Esophagus muscularis mucosa (tissue), 4 donors: Measurements from ENCODE around the gene MLN. TPM values are rescaled to one million over a fixed set of nuclear protein-coding genes. Genes with fewer than 3 reads are reported as not detected.

ENCODE experiments used
- DNase-seq: peaks from one replicate; pipeline ENCODE4 v3.0.0-alpha.2; 2017; ENCODE audit errors: extremely low spot score
- H3K27ac ChIP-seq, 4 donors: fragments of 200-600 bp; sonication (generic); replicated peaks in 1 of 4; 1 replicate in 3 of 4; 2 replicates in 1 of 4; pipeline ENCODE4 v1.5.1; 2016 to 2019; ENCODE audit warnings: mild to moderate bottlenecking in 1 of 4
- H3K27me3 ChIP-seq, 4 donors: fragments of 200-600 bp; sonication (generic); one replicate each; pipeline versions ENCODE4 v1.5.1 to v1.6.0; 2016 to 2019
- H3K36me3 ChIP-seq, 4 donors: fragments of 200-600 bp; sonication (generic); one replicate each; pipeline ENCODE4 v1.5.1; 2016 to 2019
- H3K4me1 ChIP-seq, 4 donors: fragments of 200-600 bp; sonication (generic); one replicate each; pipeline ENCODE4 v1.5.1; 2016 to 2019
- H3K4me3 ChIP-seq, 4 donors: fragments of 200-600 bp; sonication (generic); 1 replicate in 2 of 4; 2 replicates in 2 of 4; pipeline ENCODE4 v1.5.1; 2016 to 2019; ENCODE audit warnings: mild to moderate bottlenecking in 4 of 4, moderate library complexity in 1 of 4
- H3K9me3 ChIP-seq, 4 donors: fragments of 200-600 bp; sonication (generic); 1 replicate in 3 of 4; 2 replicates in 1 of 4; pipeline ENCODE4 v1.5.1; 2016 to 2019
- EP300 ChIP-seq: sonication (generic); formaldehyde crosslinking; IDR thresholded peaks from one replicate; pipeline ENCODE4 v1.6.1; 2017; ENCODE audit warnings: antibody characterized with exemption
- POLR2A ChIP-seq: fragments of 450-650 bp; IDR thresholded peaks from one replicate; pipeline ENCODE4 v1.6.1; 2017; ENCODE audit warnings: antibody characterized with exemption, moderate library complexity, mild to moderate bottlenecking, low read depth
- POLR2AphosphoS5 ChIP-seq, 2 donors: sonication (generic); formaldehyde crosslinking; IDR thresholded peaks; one replicate each; pipeline ENCODE4 v1.6.1; 2017; ENCODE audit warnings: antibody characterized with exemption in 2 of 2
- WGBS: methylation state at CpG from one replicate; pipeline ENCODE4 v1.1.5; 2018; 5-methylcytosine and 5-hydroxymethylcytosine counted together
- intact Hi-C: fragments of 100-400 bp; cut with DNase I; formaldehyde crosslinking; loops from one replicate; pipeline ENCODE4 v1.15.1; 2023
- total RNA-seq, 4 donors: library from RNA; depleted of rRNA; stranded (reverse); fragments of >200 nt; gene quantifications; one replicate each; pipeline versions ENCODE4 v1.1.0 to v1.2.1, GENCODE V29; 2016
- TF ChIP-seq, protein P1 (sequence below), 3 experiments: fragments of 200-600 bp in 2 of 3; fragments of 450-650 bp in 1 of 3; sonication (generic) in 2 of 3; IDR thresholded peaks; one replicate each; pipeline ENCODE4 v1.5.1; 2017 to 2019; ENCODE audit warnings: antibody characterized with exemption in 3 of 3, mild to moderate bottlenecking in 2 of 3, moderate library complexity in 1 of 3

MLN gene
- total RNA-seq, 4 donors from 2014 or later, result not detected

DNA sequence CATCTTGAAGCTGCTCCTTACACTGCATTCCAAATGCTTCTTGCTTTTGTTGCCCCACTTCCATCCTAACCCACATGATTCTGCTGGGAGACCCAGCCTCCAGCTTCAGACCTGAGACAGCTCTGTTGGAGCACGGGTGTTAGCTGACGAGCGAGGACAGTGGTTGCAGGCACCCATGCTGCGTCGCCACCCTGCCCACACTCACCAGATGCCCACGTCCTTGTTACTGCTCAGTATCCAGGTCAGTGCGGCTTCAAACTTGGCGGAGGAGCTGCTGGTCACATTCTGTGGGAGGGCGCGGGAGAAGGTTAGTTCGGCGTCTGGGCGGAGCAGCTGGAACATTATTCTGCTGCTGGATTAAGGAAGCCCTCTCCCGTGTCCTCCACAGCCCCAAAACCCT is 23.9 kb downstream of the MLN start:
- no peaks in the 10 kb centered on the region for H3K27me3 ChIP-seq
- H3K27ac ChIP-seq, result no peak overlapping the region
- 86% methylated on average over 14 of the region's 14 CpGs for WGBS
- H3K4me1 ChIP-seq, result peaks cover 23 to 37% (median 27%) of the 10 kb centered on the region in 4 donors
- intact Hi-C loops, result no loop called here
- DNase-seq, result no peak
- H3K4me3 ChIP-seq, result no peak overlapping the region
- no peaks in the 10 kb centered on the region for H3K9me3 ChIP-seq
- no peak for TF ChIP-seq POLR2A
- no peak for TF ChIP-seq POLR2AphosphoS5 (IDR thresholded peaks at IDR 0.05)
- TF ChIP-seq EP300, result no peak
- TF ChIP-seq, protein P1, sequence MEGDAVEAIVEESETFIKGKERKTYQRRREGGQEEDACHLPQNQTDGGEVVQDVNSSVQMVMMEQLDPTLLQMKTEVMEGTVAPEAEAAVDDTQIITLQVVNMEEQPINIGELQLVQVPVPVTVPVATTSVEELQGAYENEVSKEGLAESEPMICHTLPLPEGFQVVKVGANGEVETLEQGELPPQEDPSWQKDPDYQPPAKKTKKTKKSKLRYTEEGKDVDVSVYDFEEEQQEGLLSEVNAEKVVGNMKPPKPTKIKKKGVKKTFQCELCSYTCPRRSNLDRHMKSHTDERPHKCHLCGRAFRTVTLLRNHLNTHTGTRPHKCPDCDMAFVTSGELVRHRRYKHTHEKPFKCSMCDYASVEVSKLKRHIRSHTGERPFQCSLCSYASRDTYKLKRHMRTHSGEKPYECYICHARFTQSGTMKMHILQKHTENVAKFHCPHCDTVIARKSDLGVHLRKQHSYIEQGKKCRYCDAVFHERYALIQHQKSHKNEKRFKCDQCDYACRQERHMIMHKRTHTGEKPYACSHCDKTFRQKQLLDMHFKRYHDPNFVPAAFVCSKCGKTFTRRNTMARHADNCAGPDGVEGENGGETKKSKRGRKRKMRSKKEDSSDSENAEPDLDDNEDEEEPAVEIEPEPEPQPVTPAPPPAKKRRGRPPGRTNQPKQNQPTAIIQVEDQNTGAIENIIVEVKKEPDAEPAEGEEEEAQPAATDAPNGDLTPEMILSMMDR (IDR thresholded peaks at IDR 0.05), result no peak
- peaks cover 83 to 100% (median 96%) of the 10 kb centered on the region in 4 donors for H3K36me3 ChIP-seq

DNA sequence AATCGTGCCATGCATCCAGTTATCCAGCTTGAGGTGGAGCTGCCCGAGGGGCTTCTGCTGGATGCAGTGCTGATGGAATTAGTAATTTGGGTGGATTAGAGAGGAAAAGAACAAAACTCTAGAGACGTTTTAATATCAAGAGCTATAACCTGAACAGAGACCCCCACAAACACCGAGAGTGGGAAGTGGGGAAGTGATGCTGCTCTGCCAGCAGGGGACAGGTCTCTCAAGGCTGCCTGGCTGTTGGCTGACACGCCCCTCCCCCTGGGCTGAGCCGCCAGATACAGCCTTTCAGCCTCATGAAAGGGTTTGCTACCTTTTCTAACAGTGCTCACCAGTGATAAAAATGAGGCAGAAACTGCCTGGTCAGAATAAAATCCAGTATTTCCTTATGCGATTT is 24.5 kb downstream of the MLN start:
- intact Hi-C loops, result no loop called here
- Histone ChIP-seq H3K36me3 (peaks cover 85 to 100% (median 96%) of the 10 kb centered on the region in 4 donors), H3K27me3 (no peaks in the 10 kb centered on the region), H3K4me1 (peaks cover 17 to 31% (median 21%) of the 10 kb centered on the region in 4 donors), H3K9me3 (no peaks in the 10 kb centered on the region), H3K27ac (no peak overlapping the region), H3K4me3 (no peak overlapping the region)
- 84% methylated on average over 7 of the region's 7 CpGs for WGBS
- DNase-seq, result no peak
- TF ChIP-seq POLR2AphosphoS5 (IDR thresholded peaks at IDR 0.05) (no peak), EP300 (no peak), POLR2A (no peak)

DNA sequence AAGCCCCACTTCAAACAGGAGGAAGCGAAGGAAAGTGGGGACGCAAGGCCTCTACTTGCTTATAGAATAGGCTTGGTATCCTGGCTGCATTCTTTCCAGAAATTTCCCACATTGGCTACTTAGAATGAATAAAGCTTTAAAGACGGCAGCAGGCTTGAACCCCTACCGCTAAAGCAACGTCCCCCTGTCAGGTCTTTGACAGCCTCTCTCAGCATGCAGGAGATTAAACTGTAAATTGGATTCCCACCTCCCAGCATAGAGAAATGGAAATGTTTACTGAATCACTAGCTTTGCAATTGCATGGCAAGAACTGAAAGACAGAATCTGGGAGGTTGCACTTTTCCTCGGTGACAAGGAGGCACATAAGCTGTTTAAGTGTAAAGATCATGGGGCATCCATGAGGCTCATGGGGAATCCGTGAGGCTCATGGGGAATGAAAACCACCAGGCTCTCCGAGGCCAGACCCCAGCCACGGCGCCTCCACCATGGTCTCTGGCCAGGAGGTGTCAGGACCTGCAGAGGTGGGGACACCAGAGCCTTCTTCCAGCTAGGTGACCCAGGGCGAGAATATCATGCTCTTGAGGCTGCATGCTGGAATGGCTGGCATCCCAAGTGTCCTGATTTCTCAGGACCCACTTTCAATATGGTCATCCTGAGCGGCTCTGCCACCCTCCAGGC is 25.2 kb downstream of the MLN start:
- H3K27ac ChIP-seq, result no peak overlapping the region
- peaks cover 81 to 100% (median 96%) of the 10 kb centered on the region in 4 donors for H3K36me3 ChIP-seq
- intact Hi-C loops, result no loop called here

DNA sequence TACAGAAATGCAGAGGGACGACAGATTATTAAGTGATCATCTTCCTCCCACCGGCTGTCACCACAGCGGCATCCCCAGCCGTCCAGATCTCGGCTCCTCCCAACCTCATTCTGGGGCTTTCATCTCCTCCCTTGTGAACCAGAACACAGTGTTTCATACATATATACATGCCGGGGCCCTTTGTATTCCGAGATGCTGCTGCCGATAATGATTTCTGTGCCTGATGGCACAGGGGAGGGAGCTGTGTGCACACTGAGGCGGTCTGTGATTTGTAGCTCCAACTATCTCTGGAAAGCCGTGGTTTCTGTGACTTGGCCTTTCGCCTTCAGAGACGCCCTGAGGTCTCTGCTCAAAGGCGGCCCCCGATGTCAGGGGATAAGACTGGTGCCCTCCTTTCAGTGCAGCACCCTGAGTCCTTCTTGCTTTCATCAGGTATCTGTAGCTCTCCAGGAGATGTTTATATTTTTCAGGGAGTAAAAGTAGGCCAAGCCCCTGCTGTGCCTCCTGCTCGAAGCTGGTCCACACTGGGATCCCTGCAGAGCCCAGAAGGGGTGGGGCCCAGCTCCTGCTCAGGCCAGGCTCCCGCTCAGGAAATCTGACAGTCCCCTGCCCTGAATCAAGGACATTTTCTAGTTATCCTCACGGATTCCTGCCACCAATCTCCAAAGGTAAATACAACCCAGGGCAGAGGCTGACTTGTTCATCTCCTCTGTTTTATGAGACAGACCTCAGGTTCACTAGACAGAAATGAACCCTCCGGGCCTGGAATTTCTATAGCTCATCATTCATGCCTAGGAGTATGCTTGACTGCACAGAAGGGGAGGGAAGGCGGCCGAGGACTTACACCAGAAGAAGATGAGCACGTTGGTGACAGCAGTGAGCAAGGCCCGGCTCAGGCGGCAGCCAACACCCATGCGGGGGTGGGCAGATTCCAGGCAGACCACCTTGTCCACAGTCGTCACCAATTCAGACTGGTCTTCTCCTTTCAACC is 26.1 kb downstream of the MLN start:
- WGBS, result 84% methylated on average over 20 of the region's 25 CpGs
- H3K36me3 ChIP-seq, result peaks cover 81 to 100% (median 96%) of the 10 kb centered on the region in 4 donors
- H3K9me3 ChIP-seq, result no peaks in the 10 kb centered on the region
- no peak overlapping the region for H3K27ac ChIP-seq
- no peaks in the 10 kb centered on the region for H3K27me3 ChIP-seq
- TF ChIP-seq POLR2AphosphoS5 (IDR thresholded peaks at IDR 0.05), result no peak
- TF ChIP-seq, protein P1 (IDR thresholded peaks at IDR 0.05), result no peak
- no peak for TF ChIP-seq POLR2A
- no peak for TF ChIP-seq EP300
- no peak overlapping the region for H3K4me3 ChIP-seq
- intact Hi-C loops, result no loop called here
- DNase-seq, result no peak
- H3K4me1 ChIP-seq, result peaks cover 19 to 28% (median 21%) of the 10 kb centered on the region in 4 donors

More for the DNA sequence above, 25.2 kb downstream of the MLN start:
- Histone ChIP-seq H3K9me3 (no peaks in the 10 kb centered on the region), H3K4me3 (no peak overlapping the region), H3K4me1 (peaks cover 15 to 28% (median 21%) of the 10 kb centered on the region in 4 donors), H3K27me3 (no peaks in the 10 kb centered on the region)
- no peak for TF ChIP-seq EP300
- TF ChIP-seq, protein P1 (IDR thresholded peaks at IDR 0.05), result no peak
- TF ChIP-seq POLR2A, result no peak
- no peak for TF ChIP-seq POLR2AphosphoS5 (IDR thresholded peaks at IDR 0.05)
- no peak for DNase-seq
- 75% methylated on average over 12 of the region's 12 CpGs for WGBS

DNA sequence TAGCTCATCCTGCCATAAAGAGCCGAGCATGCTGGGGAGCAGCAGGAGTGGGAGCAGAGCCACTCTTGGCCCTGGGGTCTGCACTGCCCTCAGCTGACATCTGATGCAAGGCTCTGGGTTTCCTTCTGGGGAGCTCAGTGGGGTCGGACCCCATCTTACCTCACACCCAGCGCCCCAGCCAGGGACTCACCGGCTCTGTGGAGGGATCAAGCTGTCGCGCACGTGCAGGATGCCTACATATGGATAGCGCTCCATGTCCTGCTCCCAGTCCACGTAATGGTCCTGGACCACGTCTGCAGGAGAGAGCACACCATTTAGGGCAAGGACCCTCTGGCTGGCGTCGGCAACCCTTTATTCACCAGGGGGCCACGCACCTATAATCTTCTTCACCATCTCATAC is 27.0 kb downstream of the MLN start:
- H3K4me1 ChIP-seq, result peaks cover 21 to 28% (median 25%) of the 10 kb centered on the region in 4 donors
- TF ChIP-seq POLR2A (no peak), POLR2AphosphoS5 (IDR thresholded peaks at IDR 0.05) (no peak), EP300 (no peak)
- TF ChIP-seq, protein P1 (IDR thresholded peaks at IDR 0.05), result no peak
- H3K27ac ChIP-seq, result no peak overlapping the region
- intact Hi-C loops, result no loop called here
- WGBS, result 100% methylated on average over 2 of the region's 13 CpGs
- H3K9me3 ChIP-seq, result no peaks in the 10 kb centered on the region
- no peak for DNase-seq
- no peak overlapping the region for H3K4me3 ChIP-seq
- H3K27me3 ChIP-seq, result no peaks in the 10 kb centered on the region
- H3K36me3 ChIP-seq, result peaks cover 79 to 99% (median 96%) of the 10 kb centered on the region in 4 donors
